AG09309 (cell line): Measurements from ENCODE around the gene PTGIS.

ENCODE experiments used
- DNase-seq: peaks from one replicate; pipeline ENCODE4 v3.0.0-alpha.2; 2010; ENCODE audit warnings: low read depth
- H3K4me3 ChIP-seq: 2 replicates; pipeline ENCODE4 v1.5.1; 2011; ENCODE audit warnings: mild to moderate bottlenecking, low read depth, low read length, moderate library complexity; ENCODE audit not compliant: control insufficient read depth
- CTCF ChIP-seq: IDR thresholded peaks from 2 replicates; pipeline ENCODE4 v1.5.1; 2011; ENCODE audit warnings: mild to moderate bottlenecking, low read depth, low read length, inconsistent platforms; ENCODE audit not compliant: insufficient read depth, control insufficient read depth; ENCODE audit errors: missing control alignments

The PTGIS gene

GRCh38 chr20:49561256-49561655 is 6.7 kb downstream of the PTGIS start:
- TF ChIP-seq CTCF = no peak
- H3K4me3 ChIP-seq = no peak overlapping the region
- DNase-seq = no peak

GRCh38 chr20:49560646-49561045 is 7.3 kb downstream of the PTGIS start:
- H3K4me3 ChIP-seq = no peak overlapping the region
- DNase-seq = no peak
- no peak for TF ChIP-seq CTCF

- no peak overlapping the region for H3K4me3 ChIP-seq
- no peak for TF ChIP-seq CTCF
- DNase-seq = no peak
These were observed 7.8 kb downstream of the PTGIS start for GRCh38 chr20:49560186-49560585.

- H3K4me3 ChIP-seq = no peak overlapping the region; the same call in 1 of the 2 replicates
- no peak for TF ChIP-seq CTCF
- DNase-seq = peak; percentile 97
These were observed 8.4 kb downstream of the PTGIS start for GRCh38 chr20:49559411-49560081.

- TF ChIP-seq CTCF = no peak
- no peak overlapping the region for H3K4me3 ChIP-seq
- DNase-seq = no peak
These were observed 9.1 kb downstream of the PTGIS start for GRCh38 chr20:49558826-49559225.

GRCh38 chr20:49557449-49557848 is 10.5 kb downstream of the PTGIS start:
- no peak overlapping the region for H3K4me3 ChIP-seq
- TF ChIP-seq CTCF = no peak
- DNase-seq = no peak
